HEK293T (cell line): ENCODE measurements around the gene TTC7B.

ENCODE experiments used
- CTCF ChIA-PET: fragments of 350-600 bp; formaldehyde crosslinking; extraction: SDS; loops from one replicate; lab custom pipeline; 2021; ENCODE audit warnings: antibody characterized with exemption, inconsistent platforms; lab: Yijun Ruan, JAX
- POLR2A ChIA-PET: fragments of 350-600 bp; formaldehyde crosslinking; extraction: SDS; loops from one replicate; lab custom pipeline; 2020; ENCODE audit warnings: antibody characterized with exemption, inconsistent platforms; lab: Yijun Ruan, JAX
- DNase-seq: peaks from one replicate; pipeline ENCODE4 v3.0.0; 2012; ENCODE audit warnings: mixed read lengths; ENCODE audit errors: extremely low spot score
- ARNT ChIP-seq: fragments of 450-650 bp; IDR thresholded peaks from 2 replicates; pipeline ENCODE4 v1.6.1; 2017; ENCODE audit warnings: mild to moderate bottlenecking
- BHLHE40 ChIP-seq: fragments of 450-650 bp; IDR thresholded peaks from 2 replicates; pipeline ENCODE4 v1.6.1; 2016; ENCODE audit warnings: mild to moderate bottlenecking, moderate library complexity, borderline replicate concordance
- CTBP1 ChIP-seq: fragments of 450-650 bp; IDR thresholded peaks from 2 replicates; pipeline ENCODE4 v1.6.1; 2016; ENCODE audit warnings: borderline replicate concordance
- ELF4 ChIP-seq: fragments of 450-650 bp; IDR thresholded peaks from 2 replicates; pipeline ENCODE4 v1.6.1; 2017; ENCODE audit warnings: antibody characterized with exemption
- FOXA1 ChIP-seq: fragments of 450-650 bp; IDR thresholded peaks from 2 replicates; pipeline ENCODE4 v1.6.1; 2016; ENCODE audit warnings: mild to moderate bottlenecking
- FOXK2 ChIP-seq: fragments of 450-650 bp; IDR thresholded peaks from 2 replicates; pipeline ENCODE4 v1.6.1; 2016; ENCODE audit warnings: mild to moderate bottlenecking
- FOXM1 ChIP-seq: fragments of 450-650 bp; IDR thresholded peaks from 2 replicates; pipeline ENCODE4 v1.6.1; 2017; ENCODE audit warnings: mild to moderate bottlenecking, borderline replicate concordance
- HDGF ChIP-seq: fragments of 450-650 bp; IDR thresholded peaks from 2 replicates; pipeline ENCODE4 v1.6.1; 2017; ENCODE audit warnings: antibody characterized with exemption, borderline replicate concordance
- L3MBTL2 ChIP-seq: fragments of 450-650 bp; conservative IDR thresholded peaks from 2 replicates; pipeline ENCODE4 v1.6.1; 2016; ENCODE audit warnings: mild to moderate bottlenecking
- LEF1 ChIP-seq: fragments of 450-650 bp; IDR thresholded peaks from 2 replicates; pipeline ENCODE4 v1.6.1; 2017; ENCODE audit warnings: mild to moderate bottlenecking, borderline replicate concordance
- NFRKB ChIP-seq: fragments of 450-650 bp; IDR thresholded peaks from 2 replicates; pipeline ENCODE4 v1.6.1; 2016; ENCODE audit warnings: mild to moderate bottlenecking, moderate library complexity
- SP1 ChIP-seq: fragments of 450-650 bp; IDR thresholded peaks from 2 replicates; pipeline ENCODE4 v1.6.1; 2017
- SUZ12 ChIP-seq: fragments of 450-650 bp; IDR thresholded peaks from 2 replicates; pipeline ENCODE4 v1.6.1; 2016; ENCODE audit warnings: mild to moderate bottlenecking
- TARDBP ChIP-seq: fragments of 450-650 bp; IDR thresholded peaks from 2 replicates; pipeline ENCODE4 v1.6.1; 2016
- ZNF384 ChIP-seq: fragments of 450-650 bp; IDR thresholded peaks from 2 replicates; pipeline ENCODE4 v1.6.1; 2016
- TF ChIP-seq, protein P1 (sequence below): fragments of 450-650 bp; IDR thresholded peaks from 2 replicates; pipeline ENCODE4 v1.6.1; 2016

TTC7B gene

DNA sequence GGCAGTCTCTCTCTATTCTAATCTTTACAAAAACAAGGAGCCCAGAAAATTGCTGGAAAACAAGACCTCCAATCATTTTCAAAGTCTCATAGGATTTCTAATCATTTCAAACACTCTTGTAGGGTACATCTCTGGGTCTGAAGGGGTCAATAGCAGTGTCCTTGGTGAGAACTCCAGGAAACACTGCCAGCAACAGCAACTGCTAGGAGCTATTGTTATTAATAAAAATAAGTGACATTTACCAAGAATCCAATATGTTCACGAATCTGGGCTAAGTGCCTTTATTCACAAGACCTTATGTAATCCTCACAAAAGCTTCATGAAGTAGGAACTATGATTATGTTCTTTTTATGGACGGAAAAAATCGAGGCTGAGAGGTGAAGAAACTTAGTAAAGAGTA, 72.8 kb downstream of the TTC7B start:
- DNase-seq, result no peak
- TF ChIP-seq CTBP1 (no peak), L3MBTL2 (no peak), FOXK2 (no peak)
- ChIA-PET POLR2A (interaction anchor here (0.6 kb wide), 1 partner anchor 17 kb away, joined by 3 read pairs; no protein-coding TSS in a partner anchor), CTCF (interaction anchor here (0.5 kb wide), 1 partner anchor 429 kb away, joined by 3 read pairs; no protein-coding TSS in a partner anchor)

DNA sequence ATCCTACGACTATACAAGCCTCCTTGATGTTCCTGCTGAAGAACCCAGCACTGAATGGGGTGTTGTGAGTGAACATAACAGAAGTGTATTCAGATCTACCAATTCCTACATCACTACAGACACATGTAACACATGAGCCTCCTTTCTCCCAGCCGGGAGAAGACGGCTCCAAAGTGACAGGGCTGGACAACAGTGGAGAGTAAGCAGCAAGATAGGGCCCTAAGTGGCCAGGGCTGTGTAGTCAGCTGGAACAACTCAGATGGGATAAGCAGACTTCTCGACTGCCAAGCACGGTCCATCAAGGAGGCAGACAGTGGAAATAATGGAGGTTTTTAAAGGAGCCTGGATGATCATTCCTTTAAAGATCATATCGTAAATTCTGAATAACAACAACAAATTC, 73.5 kb downstream of the TTC7B start:
- no peak for DNase-seq
- ChIA-PET POLR2A (no interaction called here), CTCF (no interaction called here)
- no peak for TF ChIP-seq FOXK2
- no peak for TF ChIP-seq ELF4
- TF ChIP-seq, protein P1, sequence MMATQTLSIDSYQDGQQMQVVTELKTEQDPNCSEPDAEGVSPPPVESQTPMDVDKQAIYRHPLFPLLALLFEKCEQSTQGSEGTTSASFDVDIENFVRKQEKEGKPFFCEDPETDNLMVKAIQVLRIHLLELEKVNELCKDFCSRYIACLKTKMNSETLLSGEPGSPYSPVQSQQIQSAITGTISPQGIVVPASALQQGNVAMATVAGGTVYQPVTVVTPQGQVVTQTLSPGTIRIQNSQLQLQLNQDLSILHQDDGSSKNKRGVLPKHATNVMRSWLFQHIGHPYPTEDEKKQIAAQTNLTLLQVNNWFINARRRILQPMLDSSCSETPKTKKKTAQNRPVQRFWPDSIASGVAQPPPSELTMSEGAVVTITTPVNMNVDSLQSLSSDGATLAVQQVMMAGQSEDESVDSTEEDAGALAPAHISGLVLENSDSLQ, result no peak
- TF ChIP-seq SP1, result no peak
- no peak for TF ChIP-seq LEF1
- no peak for TF ChIP-seq HDGF
- TF ChIP-seq NFRKB, result no peak

DNA sequence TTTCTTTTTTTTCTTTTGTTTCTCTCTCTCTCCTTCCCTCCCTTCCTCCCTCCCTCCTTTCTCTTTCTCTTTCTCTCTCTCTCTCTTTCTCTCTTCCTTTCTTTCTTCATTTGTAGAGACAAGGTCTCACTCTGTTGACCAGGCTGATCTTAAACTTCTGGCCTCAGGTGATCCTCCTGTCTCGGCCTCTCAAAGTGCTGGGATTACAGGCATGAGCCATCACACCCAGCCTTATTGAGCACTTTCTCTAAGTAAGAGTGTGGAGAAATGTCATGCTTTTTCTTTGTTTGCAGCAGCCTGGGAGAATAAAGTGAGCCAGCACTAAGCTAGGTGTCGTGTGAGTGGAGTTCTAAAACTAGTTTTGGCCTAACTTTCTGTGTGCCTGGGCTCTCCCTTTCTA, 74.0 kb downstream of the TTC7B start:
- no peak for DNase-seq
- POLR2A ChIA-PET, result no interaction called here
- CTCF ChIA-PET, result interaction anchor here (0.6 kb wide), 1 partner anchor 379 kb away, joined by 3 read pairs; no protein-coding TSS in a partner anchor
- no peak for TF ChIP-seq FOXK2
- no peak for TF ChIP-seq BHLHE40
- no peak for TF ChIP-seq ELF4
- TF ChIP-seq, protein P1, result no peak
- TF ChIP-seq TARDBP, result no peak
- no peak for TF ChIP-seq ARNT
- TF ChIP-seq FOXM1, result no peak
- TF ChIP-seq FOXA1, result no peak

DNA sequence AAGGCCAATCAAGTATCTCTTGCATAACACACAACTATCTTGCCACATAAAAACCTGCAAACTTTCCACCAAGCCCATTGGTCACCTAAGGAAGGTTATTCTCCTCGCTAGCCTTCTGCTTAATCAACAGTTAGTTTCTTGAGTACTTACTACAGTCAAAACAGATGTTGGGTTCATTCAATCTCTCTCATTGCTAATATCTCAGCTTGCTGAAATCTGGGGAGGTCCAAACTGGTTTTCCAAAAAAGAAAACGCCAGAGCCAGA, 74.6 kb downstream of the TTC7B start:
- CTCF ChIA-PET, result interaction anchor here (0.6 kb wide), 1 partner anchor 380 kb away, joined by 3 read pairs; no protein-coding TSS in a partner anchor
- no peak for TF ChIP-seq FOXM1
- POLR2A ChIA-PET, result no interaction called here
- no peak for DNase-seq

DNA sequence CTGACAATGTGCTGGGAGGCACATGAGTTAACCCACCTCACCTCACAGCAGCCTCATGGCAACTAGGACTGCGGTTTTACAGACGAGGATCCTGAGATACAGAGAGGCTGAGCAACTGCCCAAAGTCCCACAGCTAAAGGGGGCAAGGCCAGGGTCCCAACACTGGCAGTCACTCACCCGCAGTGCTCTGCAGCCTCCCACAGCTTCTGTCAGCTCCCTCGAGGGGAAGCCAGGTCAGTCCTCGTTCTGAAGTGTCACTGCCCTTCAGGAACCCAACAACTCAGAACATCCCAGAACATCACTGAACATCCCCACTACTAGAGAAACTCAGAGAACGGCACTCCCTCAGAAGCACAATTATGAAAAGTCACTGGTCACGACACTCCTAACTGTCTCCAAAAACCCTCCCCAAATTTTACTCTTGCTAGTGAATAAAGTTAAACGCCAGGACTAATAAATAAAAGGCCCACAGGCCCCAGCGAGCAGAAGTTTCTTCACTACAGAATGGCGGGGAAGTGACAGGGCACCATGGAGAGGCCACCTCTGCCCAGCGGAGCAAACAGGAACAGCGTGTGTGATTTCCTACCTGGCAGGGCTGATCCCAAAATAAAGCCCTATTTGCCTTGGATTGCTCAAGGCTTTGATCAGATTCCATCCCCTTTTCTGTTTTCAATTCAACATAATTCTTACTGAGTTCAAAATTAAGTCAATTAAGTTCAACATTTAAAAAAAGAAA, 75.1 kb downstream of the TTC7B start:
- no peak for DNase-seq
- TF ChIP-seq TARDBP, result no peak
- TF ChIP-seq, protein P1, result no peak
- no peak for TF ChIP-seq SP1
- no peak for TF ChIP-seq FOXK2
- TF ChIP-seq LEF1, result no peak
- no peak for TF ChIP-seq CTBP1
- TF ChIP-seq BHLHE40, result no peak
- no peak for TF ChIP-seq L3MBTL2
- no peak for TF ChIP-seq ZNF384
- TF ChIP-seq FOXA1, result no peak
- TF ChIP-seq NFRKB, result no peak
- no peak for TF ChIP-seq ELF4
- no peak for TF ChIP-seq ARNT
- TF ChIP-seq FOXM1, result no peak
- TF ChIP-seq SUZ12, result no peak
- no peak for TF ChIP-seq HDGF
- CTCF ChIA-PET, result interaction anchor here (0.7 kb wide), 1 partner anchor 101 kb away, joined by 7 read pairs; no protein-coding TSS in a partner anchor
- POLR2A ChIA-PET, result no interaction called here

DNA sequence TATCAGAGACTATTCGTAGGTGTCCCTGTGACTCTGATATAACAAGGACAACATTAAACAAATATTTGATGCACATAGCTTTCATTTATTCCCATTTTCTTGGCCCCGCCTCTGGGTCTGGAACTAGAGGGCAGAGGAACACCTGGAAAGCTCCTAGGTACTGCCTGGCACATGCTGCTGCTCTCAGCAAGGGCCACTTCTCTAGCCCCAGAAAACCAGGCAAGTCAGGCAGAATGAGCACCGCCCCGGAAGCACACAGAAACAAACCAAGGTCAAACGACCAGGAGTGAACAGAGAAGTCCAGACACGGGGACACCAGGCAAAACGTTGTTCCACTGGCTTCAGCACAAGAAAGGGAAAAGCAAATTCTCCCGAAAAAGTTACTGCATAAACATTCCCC, 76.1 kb downstream of the TTC7B start:
- TF ChIP-seq ZNF384, result no peak
- TF ChIP-seq LEF1, result no peak
- no peak for TF ChIP-seq ELF4
- TF ChIP-seq NFRKB, result no peak
- TF ChIP-seq, protein P1, result no peak
- TF ChIP-seq BHLHE40, result no peak
- TF ChIP-seq L3MBTL2, result no peak
- no peak for TF ChIP-seq SP1
- POLR2A ChIA-PET, result no interaction called here
- no peak for DNase-seq
- CTCF ChIA-PET, result interaction anchor here (0.7 kb wide), 1 partner anchor 100 kb away, joined by 7 read pairs; no protein-coding TSS in a partner anchor
